ENCODE results near the gene ZNF519. TPM values are rescaled to one million over a fixed set of nuclear protein-coding genes. Genes with fewer than 3 reads are reported as not detected.
"Not testable (repeated sequence)": the region's sequence is repeated elsewhere in the genome, so short reads cannot be mapped to it uniquely, and the experiment has no call there.

ZNF519 gene
- polyA plus RNA-seq, 1 donor (not counting 4 experiments of a cell fraction or from before 2014, with no cell fraction given) = 3.6 TPM

DNA sequence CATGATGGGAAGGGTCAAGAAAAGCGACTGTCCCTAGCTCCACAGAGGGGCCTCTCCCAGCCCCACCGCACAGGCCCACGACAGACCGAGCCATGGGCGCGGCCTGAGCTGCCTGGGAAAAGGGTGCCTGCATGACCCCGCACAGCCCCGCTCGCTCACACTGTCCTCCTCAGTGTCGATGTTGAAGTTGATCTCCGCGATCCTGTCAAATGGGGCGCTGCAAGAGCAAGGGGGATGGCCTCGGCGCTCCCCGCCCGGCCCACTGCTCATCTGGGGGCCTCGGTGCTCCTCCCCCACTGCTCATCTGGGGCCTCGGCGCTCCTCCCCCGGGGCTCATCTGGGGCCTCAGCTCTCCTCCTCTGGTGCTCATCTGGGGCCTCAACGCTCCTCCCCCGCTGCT is 14.5 kb upstream of the ZNF519 start:
- H3K9me3 ChIP-seq (ENCODE audit: control insufficient read depth, low read depth, low read length); H4K20me1 ChIP-seq (ENCODE audit: control insufficient read depth, extremely low read depth, insufficient read depth, low read length); H3K27ac ChIP-seq (ENCODE audit: control insufficient read depth, insufficient read depth, low read length); H3K9me1 ChIP-seq (ENCODE audit: control insufficient read depth, extremely low read depth, insufficient read depth, low read length); DNase-seq (ENCODE audit: low read depth, low spot score); H3K4me3 ChIP-seq (ENCODE audit: control insufficient read depth in 2 of 3, extremely low read depth in 1 of 3, insufficient read depth in 2 of 3, low read depth in 1 of 3, low read length in 3 of 3); H2AFZ ChIP-seq (ENCODE audit: control insufficient read depth, low read length); H3K4me2 ChIP-seq (ENCODE audit: control insufficient read depth, extremely low read depth, insufficient read depth, low read depth, low read length); H3K36me3 ChIP-seq (ENCODE audit: control insufficient read depth in 2 of 2, extremely low read depth in 1 of 2, insufficient read depth in 2 of 2, low read length in 2 of 2); H3K9ac ChIP-seq (ENCODE audit: control insufficient read depth, extremely low read depth, insufficient read depth, low read length); H3K27me3 ChIP-seq (ENCODE audit: control insufficient read depth, extremely low read depth, insufficient read depth, low read length); H3K79me2 ChIP-seq (ENCODE audit: control insufficient read depth, insufficient read depth, low read length); H3K4me1 ChIP-seq (ENCODE audit: control insufficient read depth, extremely low read depth, insufficient read depth, low read length); dilution Hi-C loops (cut with MboI; ENCODE audit: extremely low pct_ligation_motif_present, low sequenced_read_pairs); FAIRE-seq: not testable (repeated sequence)

DNA sequence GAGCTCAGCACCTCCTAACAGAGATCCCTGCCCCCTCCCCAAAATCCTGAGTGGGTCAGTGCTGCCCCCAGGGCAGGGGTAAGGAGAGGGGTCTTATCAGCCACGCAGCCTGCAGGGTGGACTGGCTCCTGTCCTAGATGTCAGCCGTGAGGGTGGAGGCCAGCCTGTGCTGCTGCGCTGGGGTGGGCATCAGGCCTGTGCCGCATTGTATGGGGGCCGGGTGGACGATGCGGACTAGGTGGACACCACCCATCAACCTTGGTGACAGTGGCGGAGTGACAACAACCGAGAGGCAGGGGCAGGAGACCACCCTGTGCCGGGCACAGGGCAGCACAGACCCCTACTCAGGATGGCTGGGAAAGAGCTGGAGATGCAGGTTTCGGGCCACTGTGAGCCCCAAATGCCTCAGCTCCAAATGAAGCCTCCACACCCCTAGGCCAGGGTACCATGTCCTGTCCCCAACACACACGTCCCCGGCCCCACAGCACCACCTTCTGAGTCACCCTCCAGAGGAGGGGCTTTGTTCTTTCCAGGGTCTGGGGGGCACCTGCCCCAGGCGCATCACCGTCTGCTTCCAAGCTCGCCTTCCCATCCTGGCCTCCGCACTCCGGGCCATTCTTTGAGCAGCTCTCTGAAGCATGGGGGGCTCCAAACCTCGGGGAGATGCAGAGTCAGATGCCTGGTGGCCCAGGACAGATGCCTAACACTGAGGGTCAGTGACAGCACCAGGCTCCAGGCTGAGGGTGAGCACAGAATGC is 13.5 kb upstream of the ZNF519 start:
- H3K79me2 ChIP-seq (ENCODE audit: control insufficient read depth, insufficient read depth, low read length); H3K9me1 ChIP-seq (ENCODE audit: control insufficient read depth, extremely low read depth, insufficient read depth, low read length); H3K9ac ChIP-seq (ENCODE audit: control insufficient read depth, extremely low read depth, insufficient read depth, low read length); dilution Hi-C loops (cut with MboI; ENCODE audit: extremely low pct_ligation_motif_present, low sequenced_read_pairs); FAIRE-seq; H3K27me3 ChIP-seq (ENCODE audit: control insufficient read depth, extremely low read depth, insufficient read depth, low read length); DNase-seq (ENCODE audit: low read depth, low spot score); H3K27ac ChIP-seq (ENCODE audit: control insufficient read depth, insufficient read depth, low read length); H3K4me3 ChIP-seq (ENCODE audit: control insufficient read depth in 2 of 3, extremely low read depth in 1 of 3, insufficient read depth in 2 of 3, low read depth in 1 of 3, low read length in 3 of 3); H3K9me3 ChIP-seq (ENCODE audit: control insufficient read depth, low read depth, low read length); H4K20me1 ChIP-seq (ENCODE audit: control insufficient read depth, extremely low read depth, insufficient read depth, low read length); H3K36me3 ChIP-seq (ENCODE audit: control insufficient read depth in 2 of 2, extremely low read depth in 1 of 2, insufficient read depth in 2 of 2, low read length in 2 of 2); H2AFZ ChIP-seq (ENCODE audit: control insufficient read depth, low read length); H3K4me1 ChIP-seq (ENCODE audit: control insufficient read depth, extremely low read depth, insufficient read depth, low read length); H3K4me2 ChIP-seq (ENCODE audit: control insufficient read depth, extremely low read depth, insufficient read depth, low read depth, low read length): not testable (repeated sequence)

DNA sequence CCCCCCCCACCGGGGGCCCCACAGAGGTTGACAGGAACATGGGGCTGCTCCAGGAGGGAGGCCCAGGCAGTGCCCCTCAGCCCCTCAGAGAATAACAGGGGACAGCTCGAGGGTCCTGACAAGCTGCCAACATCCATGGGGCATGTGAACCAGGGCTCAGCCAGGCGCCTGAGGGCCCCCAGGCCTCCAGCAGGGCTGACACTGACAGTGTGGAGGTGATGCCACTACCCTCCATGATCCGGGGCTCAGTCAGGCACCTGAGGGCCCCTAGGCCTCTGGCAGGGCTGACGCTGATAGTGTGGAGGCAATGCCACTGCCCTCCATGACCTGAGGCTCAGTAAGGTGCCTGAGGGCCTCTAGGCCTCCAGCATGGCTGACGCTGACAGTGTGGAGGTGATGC is 12.8 kb upstream of the ZNF519 start:
- H3K4me3 ChIP-seq (ENCODE audit: control insufficient read depth in 2 of 3, extremely low read depth in 1 of 3, insufficient read depth in 2 of 3, low read depth in 1 of 3, low read length in 3 of 3); H2AFZ ChIP-seq (ENCODE audit: control insufficient read depth, low read length); H3K27me3 ChIP-seq (ENCODE audit: control insufficient read depth, extremely low read depth, insufficient read depth, low read length); dilution Hi-C loops (cut with MboI; ENCODE audit: extremely low pct_ligation_motif_present, low sequenced_read_pairs); FAIRE-seq; DNase-seq (ENCODE audit: low read depth, low spot score); H3K27ac ChIP-seq (ENCODE audit: control insufficient read depth, insufficient read depth, low read length); H3K9ac ChIP-seq (ENCODE audit: control insufficient read depth, extremely low read depth, insufficient read depth, low read length); H3K79me2 ChIP-seq (ENCODE audit: control insufficient read depth, insufficient read depth, low read length); H4K20me1 ChIP-seq (ENCODE audit: control insufficient read depth, extremely low read depth, insufficient read depth, low read length); H3K36me3 ChIP-seq (ENCODE audit: control insufficient read depth in 2 of 2, extremely low read depth in 1 of 2, insufficient read depth in 2 of 2, low read length in 2 of 2); H3K9me1 ChIP-seq (ENCODE audit: control insufficient read depth, extremely low read depth, insufficient read depth, low read length); H3K4me1 ChIP-seq (ENCODE audit: control insufficient read depth, extremely low read depth, insufficient read depth, low read length); H3K9me3 ChIP-seq (ENCODE audit: control insufficient read depth, low read depth, low read length); H3K4me2 ChIP-seq (ENCODE audit: control insufficient read depth, extremely low read depth, insufficient read depth, low read depth, low read length): not testable (repeated sequence)
